ENCODE data around the gene CREB5.

DNA sequence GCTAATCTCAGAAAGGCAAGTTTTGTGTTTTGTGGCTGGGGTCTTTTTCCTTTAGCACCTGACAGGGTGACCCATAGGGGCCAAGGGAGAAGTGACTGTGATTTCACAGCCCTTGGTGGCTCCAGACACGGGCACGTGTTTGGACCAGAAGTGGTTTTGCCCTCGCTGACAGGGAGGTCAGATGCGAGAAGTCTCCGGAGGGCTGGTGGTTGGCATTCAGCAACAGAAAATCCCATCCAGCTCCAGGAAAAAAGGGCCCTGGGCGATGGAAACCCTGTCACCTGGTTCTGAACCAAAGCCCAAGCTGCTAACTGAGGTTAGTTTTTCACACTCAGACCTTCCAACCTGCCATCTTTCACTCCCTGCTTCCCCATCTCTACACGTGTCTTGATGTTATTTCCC is 272.9 kb downstream of the CREB5 start:
- TF ChIP-seq, protein P1, sequence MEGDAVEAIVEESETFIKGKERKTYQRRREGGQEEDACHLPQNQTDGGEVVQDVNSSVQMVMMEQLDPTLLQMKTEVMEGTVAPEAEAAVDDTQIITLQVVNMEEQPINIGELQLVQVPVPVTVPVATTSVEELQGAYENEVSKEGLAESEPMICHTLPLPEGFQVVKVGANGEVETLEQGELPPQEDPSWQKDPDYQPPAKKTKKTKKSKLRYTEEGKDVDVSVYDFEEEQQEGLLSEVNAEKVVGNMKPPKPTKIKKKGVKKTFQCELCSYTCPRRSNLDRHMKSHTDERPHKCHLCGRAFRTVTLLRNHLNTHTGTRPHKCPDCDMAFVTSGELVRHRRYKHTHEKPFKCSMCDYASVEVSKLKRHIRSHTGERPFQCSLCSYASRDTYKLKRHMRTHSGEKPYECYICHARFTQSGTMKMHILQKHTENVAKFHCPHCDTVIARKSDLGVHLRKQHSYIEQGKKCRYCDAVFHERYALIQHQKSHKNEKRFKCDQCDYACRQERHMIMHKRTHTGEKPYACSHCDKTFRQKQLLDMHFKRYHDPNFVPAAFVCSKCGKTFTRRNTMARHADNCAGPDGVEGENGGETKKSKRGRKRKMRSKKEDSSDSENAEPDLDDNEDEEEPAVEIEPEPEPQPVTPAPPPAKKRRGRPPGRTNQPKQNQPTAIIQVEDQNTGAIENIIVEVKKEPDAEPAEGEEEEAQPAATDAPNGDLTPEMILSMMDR (IDR thresholded peaks at IDR 0.05) = no peak
- no peak for TF ChIP-seq POLR2A (IDR thresholded peaks at IDR 0.05)
